ENCODE results near the gene CPNE1.
"Not testable (repeated sequence)": the region's sequence is repeated elsewhere in the genome, so short reads cannot be mapped to it uniquely, and the experiment has no call there.

- not testable (repeated sequence) for TF ChIP-seq CTCF, POLR2A (IDR thresholded peaks at IDR 0.05)
Observed at GRCh38 chr20:35706591-35707529, 42.2 kb upstream of the CPNE1 start.
